SK-N-SH treated with all-trans-retinoic acid at 6 μM for 48 hours (cell line): Measurements from ENCODE around the gene ZP1.

Experiments
- ATAC-seq: fragments of 200-7000 bp; cut with Tn5 transposase; 3 replicates; pipeline ENCODE4 v1.9.1; 2020; ENCODE audit warnings: mild to moderate bottlenecking, moderate library complexity
- ARNTL ChIP-seq: fragments of 450-650 bp; formaldehyde crosslinking; IDR thresholded peaks from 2 replicates; pipeline ENCODE4 v1.5.0; 2020; ENCODE audit warnings: low read depth, mild to moderate bottlenecking, moderate library complexity, borderline replicate concordance
- BACH2 ChIP-seq: fragments of 250-450 bp; sonication (Bioruptor Pico); IDR thresholded peaks from 2 replicates; pipeline ENCODE4 v1.9.0; 2021; ENCODE audit warnings: mild to moderate bottlenecking, borderline replicate concordance
- CSDC2 ChIP-seq: fragments of 250-450 bp; sonication (Bioruptor Pico); IDR thresholded peaks from 2 replicates; pipeline ENCODE4 v1.5.0; 2020; ENCODE audit warnings: mild to moderate bottlenecking, moderate library complexity
- ESRRG ChIP-seq: fragments of 250-450 bp; sonication (Bioruptor Pico); IDR thresholded peaks from 2 replicates; pipeline ENCODE4 v1.6.1; 2021; ENCODE audit warnings: mild to moderate bottlenecking
- GLIS3 ChIP-seq: fragments of 250-450 bp; sonication (Bioruptor Pico); IDR thresholded peaks from 2 replicates; pipeline ENCODE4 v1.5.0; 2020; ENCODE audit warnings: mild to moderate bottlenecking, moderate library complexity
- OSR1 ChIP-seq: fragments of 250-450 bp; sonication (Bioruptor Pico); IDR thresholded peaks from 2 replicates; pipeline ENCODE4 v1.8.0; 2022; ENCODE audit warnings: moderate library complexity, mild to moderate bottlenecking, inconsistent platforms
- PPARA ChIP-seq: fragments of 250-450 bp; sonication (Bioruptor Pico); IDR thresholded peaks from 2 replicates; pipeline ENCODE4 v1.5.0; 2020; ENCODE audit warnings: mild to moderate bottlenecking, borderline replicate concordance
- RARB ChIP-seq: fragments of 250-450 bp; sonication (Bioruptor Pico); IDR thresholded peaks from 2 replicates; pipeline ENCODE4 v1.8.0; 2021; ENCODE audit warnings: mild to moderate bottlenecking, moderate library complexity
- SNAI2 ChIP-seq: fragments of 250-450 bp; sonication (Bioruptor Pico); IDR thresholded peaks from 2 replicates; pipeline ENCODE4 v1.5.0; 2020; ENCODE audit warnings: mild to moderate bottlenecking, moderate library complexity
- TCF4 ChIP-seq: fragments of 250-450 bp; sonication (Bioruptor Pico); IDR thresholded peaks from 2 replicates; pipeline ENCODE4 v1.8.0; 2021; ENCODE audit warnings: mild to moderate bottlenecking, moderate library complexity, borderline replicate concordance
- TOX ChIP-seq: fragments of 250-450 bp; sonication (Bioruptor Pico); IDR thresholded peaks from 2 replicates; pipeline ENCODE4 v1.8.0; 2021; ENCODE audit warnings: mild to moderate bottlenecking, moderate library complexity, borderline replicate concordance
- ZC3H10 ChIP-seq: fragments of 250-450 bp; sonication (Bioruptor Pico); IDR thresholded peaks from 2 replicates; pipeline ENCODE4 v1.5.1; 2021; ENCODE audit warnings: mild to moderate bottlenecking, moderate library complexity
- ZFP3 ChIP-seq: fragments of 250-450 bp; sonication (Bioruptor Pico); IDR thresholded peaks from 2 replicates; pipeline ENCODE4 v1.5.0; 2020; ENCODE audit warnings: mild to moderate bottlenecking, moderate library complexity
- ZFP30 ChIP-seq: fragments of 450-650 bp; formaldehyde crosslinking; IDR thresholded peaks from 2 replicates; pipeline ENCODE4 v1.5.0; 2022; ENCODE audit warnings: mild to moderate bottlenecking, moderate library complexity
- ZNF565 ChIP-seq: fragments of 450-650 bp; formaldehyde crosslinking; conservative IDR thresholded peaks from 2 replicates; pipeline ENCODE4 v1.5.0; 2020; ENCODE audit warnings: low read depth, mild to moderate bottlenecking, moderate library complexity
- ZNF70 ChIP-seq: fragments of 450-650 bp; formaldehyde crosslinking; IDR thresholded peaks from 2 replicates; pipeline ENCODE4 v1.5.0; 2020; ENCODE audit warnings: mild to moderate bottlenecking, moderate library complexity
- ZNF8 ChIP-seq: fragments of 450-650 bp; formaldehyde crosslinking; IDR thresholded peaks from 2 replicates; pipeline ENCODE4 v1.5.0; 2020; ENCODE audit warnings: mild to moderate bottlenecking, moderate library complexity
- TF ChIP-seq, protein P1 (sequence below): fragments of 250-450 bp; sonication (Bioruptor Pico); IDR thresholded peaks from 2 replicates; pipeline ENCODE4 v1.5.1; 2021; ENCODE audit warnings: mild to moderate bottlenecking, moderate library complexity
- TF ChIP-seq, protein P2 (sequence below): fragments of 250-450 bp; sonication (Bioruptor Pico); IDR thresholded peaks from 2 replicates; pipeline ENCODE4 v1.5.1; 2020; ENCODE audit warnings: low read depth, mild to moderate bottlenecking, moderate library complexity
- TF ChIP-seq, protein P3 (sequence below): fragments of 250-450 bp; sonication (Bioruptor Pico); IDR thresholded peaks from 2 replicates; pipeline ENCODE4 v1.8.0; 2020; ENCODE audit warnings: mild to moderate bottlenecking, moderate library complexity, borderline replicate concordance
- TF ChIP-seq, protein P4 (sequence below): fragments of 250-450 bp; sonication (Bioruptor Pico); IDR thresholded peaks from 2 replicates; pipeline ENCODE4 v1.5.0; 2020; ENCODE audit warnings: mild to moderate bottlenecking, moderate library complexity
- TF ChIP-seq, protein P5 (sequence below): fragments of 250-450 bp; sonication (Bioruptor Pico); IDR thresholded peaks from 2 replicates; pipeline ENCODE4 v1.8.0; 2021; ENCODE audit warnings: low read depth, mild to moderate bottlenecking, moderate library complexity, borderline replicate concordance

The ZP1 gene

DNA sequence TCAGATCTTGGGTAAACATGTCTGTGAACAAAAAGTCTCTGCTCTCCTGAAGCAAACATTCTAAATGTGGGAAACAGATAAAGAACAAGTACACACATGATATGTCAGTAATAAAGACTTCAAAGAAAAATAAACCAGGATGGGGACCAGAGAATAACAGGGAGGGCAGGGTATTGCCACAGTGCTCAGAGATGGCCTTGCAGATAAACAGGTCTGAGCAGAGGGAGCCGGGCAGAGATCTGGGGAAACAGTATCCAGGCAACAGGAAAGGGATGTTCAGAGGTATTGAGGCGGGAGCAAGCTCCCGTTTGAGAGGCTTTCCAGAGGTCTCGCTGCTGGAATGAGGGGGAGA is 22.5 kb upstream of the ZP1 start:
- no peak for ATAC-seq
- TF ChIP-seq OSR1 (CRISPR knock-in tag) (no peak), ZFP3 (CRISPR knock-in tag) (no peak), SNAI2 (CRISPR knock-in tag) (no peak), ZNF8 (CRISPR knock-in tag) (no peak), ESRRG (no peak), GLIS3 (CRISPR knock-in tag) (no peak), TOX (CRISPR knock-in tag) (no peak), ZNF70 (no peak), PPARA (CRISPR knock-in tag) (no peak), ZNF565 (CRISPR knock-in tag) (no peak), TCF4 (no peak), RARB (CRISPR knock-in tag) (no peak), ZFP30 (CRISPR knock-in tag) (no peak), ARNTL (CRISPR knock-in tag) (no peak), ZC3H10 (CRISPR knock-in tag) (no peak)
- TF ChIP-seq, protein P1, sequence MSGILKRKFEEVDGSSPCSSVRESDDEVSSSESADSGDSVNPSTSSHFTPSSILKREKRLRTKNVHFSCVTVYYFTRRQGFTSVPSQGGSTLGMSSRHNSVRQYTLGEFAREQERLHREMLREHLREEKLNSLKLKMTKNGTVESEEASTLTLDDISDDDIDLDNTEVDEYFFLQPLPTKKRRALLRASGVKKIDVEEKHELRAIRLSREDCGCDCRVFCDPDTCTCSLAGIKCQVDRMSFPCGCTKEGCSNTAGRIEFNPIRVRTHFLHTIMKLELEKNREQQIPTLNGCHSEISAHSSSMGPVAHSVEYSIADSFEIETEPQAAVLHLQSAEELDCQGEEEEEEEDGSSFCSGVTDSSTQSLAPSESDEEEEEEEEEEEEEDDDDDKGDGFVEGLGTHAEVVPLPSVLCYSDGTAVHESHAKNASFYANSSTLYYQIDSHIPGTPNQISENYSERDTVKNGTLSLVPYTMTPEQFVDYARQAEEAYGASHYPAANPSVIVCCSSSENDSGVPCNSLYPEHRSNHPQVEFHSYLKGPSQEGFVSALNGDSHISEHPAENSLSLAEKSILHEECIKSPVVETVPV = no peak
- TF ChIP-seq, protein P2, sequence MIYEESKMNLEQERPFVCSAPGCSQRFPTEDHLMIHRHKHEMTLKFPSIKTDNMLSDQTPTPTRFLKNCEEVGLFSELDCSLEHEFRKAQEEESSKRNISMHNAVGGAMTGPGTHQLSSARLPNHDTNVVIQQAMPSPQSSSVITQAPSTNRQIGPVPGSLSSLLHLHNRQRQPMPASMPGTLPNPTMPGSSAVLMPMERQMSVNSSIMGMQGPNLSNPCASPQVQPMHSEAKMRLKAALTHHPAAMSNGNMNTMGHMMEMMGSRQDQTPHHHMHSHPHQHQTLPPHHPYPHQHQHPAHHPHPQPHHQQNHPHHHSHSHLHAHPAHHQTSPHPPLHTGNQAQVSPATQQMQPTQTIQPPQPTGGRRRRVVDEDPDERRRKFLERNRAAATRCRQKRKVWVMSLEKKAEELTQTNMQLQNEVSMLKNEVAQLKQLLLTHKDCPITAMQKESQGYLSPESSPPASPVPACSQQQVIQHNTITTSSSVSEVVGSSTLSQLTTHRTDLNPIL (CRISPR knock-in tag) = no peak
- TF ChIP-seq, protein P3, sequence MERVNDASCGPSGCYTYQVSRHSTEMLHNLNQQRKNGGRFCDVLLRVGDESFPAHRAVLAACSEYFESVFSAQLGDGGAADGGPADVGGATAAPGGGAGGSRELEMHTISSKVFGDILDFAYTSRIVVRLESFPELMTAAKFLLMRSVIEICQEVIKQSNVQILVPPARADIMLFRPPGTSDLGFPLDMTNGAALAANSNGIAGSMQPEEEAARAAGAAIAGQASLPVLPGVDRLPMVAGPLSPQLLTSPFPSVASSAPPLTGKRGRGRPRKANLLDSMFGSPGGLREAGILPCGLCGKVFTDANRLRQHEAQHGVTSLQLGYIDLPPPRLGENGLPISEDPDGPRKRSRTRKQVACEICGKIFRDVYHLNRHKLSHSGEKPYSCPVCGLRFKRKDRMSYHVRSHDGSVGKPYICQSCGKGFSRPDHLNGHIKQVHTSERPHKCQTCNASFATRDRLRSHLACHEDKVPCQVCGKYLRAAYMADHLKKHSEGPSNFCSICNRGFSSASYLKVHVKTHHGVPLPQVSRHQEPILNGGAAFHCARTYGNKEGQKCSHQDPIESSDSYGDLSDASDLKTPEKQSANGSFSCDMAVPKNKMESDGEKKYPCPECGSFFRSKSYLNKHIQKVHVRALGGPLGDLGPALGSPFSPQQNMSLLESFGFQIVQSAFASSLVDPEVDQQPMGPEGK (CRISPR knock-in tag) = no peak
- TF ChIP-seq, protein P4, sequence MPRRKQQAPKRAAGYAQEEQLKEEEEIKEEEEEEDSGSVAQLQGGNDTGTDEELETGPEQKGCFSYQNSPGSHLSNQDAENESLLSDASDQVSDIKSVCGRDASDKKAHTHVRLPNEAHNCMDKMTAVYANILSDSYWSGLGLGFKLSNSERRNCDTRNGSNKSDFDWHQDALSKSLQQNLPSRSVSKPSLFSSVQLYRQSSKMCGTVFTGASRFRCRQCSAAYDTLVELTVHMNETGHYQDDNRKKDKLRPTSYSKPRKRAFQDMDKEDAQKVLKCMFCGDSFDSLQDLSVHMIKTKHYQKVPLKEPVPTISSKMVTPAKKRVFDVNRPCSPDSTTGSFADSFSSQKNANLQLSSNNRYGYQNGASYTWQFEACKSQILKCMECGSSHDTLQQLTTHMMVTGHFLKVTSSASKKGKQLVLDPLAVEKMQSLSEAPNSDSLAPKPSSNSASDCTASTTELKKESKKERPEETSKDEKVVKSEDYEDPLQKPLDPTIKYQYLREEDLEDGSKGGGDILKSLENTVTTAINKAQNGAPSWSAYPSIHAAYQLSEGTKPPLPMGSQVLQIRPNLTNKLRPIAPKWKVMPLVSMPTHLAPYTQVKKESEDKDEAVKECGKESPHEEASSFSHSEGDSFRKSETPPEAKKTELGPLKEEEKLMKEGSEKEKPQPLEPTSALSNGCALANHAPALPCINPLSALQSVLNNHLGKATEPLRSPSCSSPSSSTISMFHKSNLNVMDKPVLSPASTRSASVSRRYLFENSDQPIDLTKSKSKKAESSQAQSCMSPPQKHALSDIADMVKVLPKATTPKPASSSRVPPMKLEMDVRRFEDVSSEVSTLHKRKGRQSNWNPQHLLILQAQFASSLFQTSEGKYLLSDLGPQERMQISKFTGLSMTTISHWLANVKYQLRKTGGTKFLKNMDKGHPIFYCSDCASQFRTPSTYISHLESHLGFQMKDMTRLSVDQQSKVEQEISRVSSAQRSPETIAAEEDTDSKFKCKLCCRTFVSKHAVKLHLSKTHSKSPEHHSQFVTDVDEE (CRISPR knock-in tag) = no peak
- TF ChIP-seq, protein P5, sequence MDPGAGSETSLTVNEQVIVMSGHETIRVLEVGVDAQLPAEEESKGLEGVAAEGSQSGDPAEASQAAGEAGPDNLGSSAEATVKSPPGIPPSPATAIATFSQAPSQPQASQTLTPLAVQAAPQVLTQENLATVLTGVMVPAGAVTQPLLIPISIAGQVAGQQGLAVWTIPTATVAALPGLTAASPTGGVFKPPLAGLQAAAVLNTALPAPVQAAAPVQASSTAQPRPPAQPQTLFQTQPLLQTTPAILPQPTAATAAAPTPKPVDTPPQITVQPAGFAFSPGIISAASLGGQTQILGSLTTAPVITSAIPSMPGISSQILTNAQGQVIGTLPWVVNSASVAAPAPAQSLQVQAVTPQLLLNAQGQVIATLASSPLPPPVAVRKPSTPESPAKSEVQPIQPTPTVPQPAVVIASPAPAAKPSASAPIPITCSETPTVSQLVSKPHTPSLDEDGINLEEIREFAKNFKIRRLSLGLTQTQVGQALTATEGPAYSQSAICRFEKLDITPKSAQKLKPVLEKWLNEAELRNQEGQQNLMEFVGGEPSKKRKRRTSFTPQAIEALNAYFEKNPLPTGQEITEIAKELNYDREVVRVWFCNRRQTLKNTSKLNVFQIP (CRISPR knock-in tag) = no peak

DNA sequence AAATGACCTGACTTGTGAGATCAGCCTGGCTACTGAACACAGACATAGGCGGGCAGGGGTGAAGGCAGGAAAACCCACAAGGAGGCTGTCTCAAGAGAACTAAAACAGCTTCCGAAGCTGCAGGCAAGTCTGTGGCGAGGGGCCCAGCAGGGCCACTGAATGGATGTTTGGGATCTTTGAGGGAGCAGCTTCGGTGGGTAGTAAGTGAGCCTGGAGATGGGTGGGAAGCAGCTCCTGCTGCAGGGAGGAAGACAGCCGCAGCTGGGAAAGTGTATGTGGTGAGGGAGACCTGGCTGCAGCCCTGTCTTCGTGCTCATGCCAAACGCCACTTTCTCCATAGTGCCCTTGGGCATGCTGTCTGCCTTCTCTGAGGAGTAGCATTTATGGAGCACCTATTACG is 22.0 kb upstream of the ZP1 start:
- no peak for ATAC-seq
- TF ChIP-seq SNAI2 (CRISPR knock-in tag) (no peak), CSDC2 (CRISPR knock-in tag) (no peak), TCF4 (no peak), ZC3H10 (CRISPR knock-in tag) (no peak), RARB (CRISPR knock-in tag) (no peak), BACH2 (CRISPR knock-in tag) (no peak), ZNF70 (no peak), PPARA (CRISPR knock-in tag) (no peak), TOX (CRISPR knock-in tag) (no peak)
- TF ChIP-seq, protein P2 (CRISPR knock-in tag) = no peak
- TF ChIP-seq, protein P5 (CRISPR knock-in tag) = no peak
